Kidney (tissue), 14 donors: ENCODE measurements around the gene KHSRP. TPM values are rescaled to one million over a fixed set of nuclear protein-coding genes. Genes with fewer than 3 reads are reported as not detected.

Source experiments
- DNase-seq, 5 donors: peaks; one replicate each; pipeline ENCODE4 v3.0.0-alpha.2; 2013 to 2020
- FAIRE-seq: peaks from 2 replicates; lab custom pipeline; 2012; peaks lifted over from hg19 to GRCh38; lab: Jason Lieb, UNC
- H3K27ac ChIP-seq, 2 donors: one replicate each; pipeline ENCODE4 v1.7.0; 2013; ENCODE audit warnings: low read depth in 2 of 2, low read length in 2 of 2, inconsistent platforms in 1 of 2
- H3K27me3 ChIP-seq: one replicate; pipeline ENCODE4 v1.7.1; 2013; ENCODE audit warnings: low read length, inconsistent platforms; ENCODE audit not compliant: control insufficient read depth, insufficient read depth
- H3K36me3 ChIP-seq, 3 donors: one replicate each; pipeline versions ENCODE4 v1.7.0 to v1.7.1; 2013; ENCODE audit warnings: low read length in 3 of 3, control low read depth in 1 of 3, inconsistent platforms in 1 of 3; ENCODE audit not compliant: insufficient read depth in 3 of 3, control insufficient read depth in 2 of 3
- H3K4me1 ChIP-seq, 3 donors: one replicate each; pipeline versions ENCODE4 v1.7.0 to v1.7.1; 2013; ENCODE audit warnings: low read length in 3 of 3, inconsistent platforms in 1 of 3, low read depth in 1 of 3; ENCODE audit not compliant: control insufficient read depth in 2 of 3, insufficient read depth in 2 of 3
- H3K4me3 ChIP-seq, 3 donors: one replicate each; pipeline versions ENCODE4 v1.7.0 to v1.8.1; 2013; ENCODE audit warnings: low read length in 3 of 3, control low read depth in 1 of 3, inconsistent platforms in 1 of 3
- H3K9ac ChIP-seq, 3 donors: one replicate each; pipeline versions ENCODE4 v1.7.0 to v1.7.1; 2013; ENCODE audit warnings: low read length in 3 of 3, control low read depth in 1 of 3, inconsistent platforms in 1 of 3
- H3K9me3 ChIP-seq, 3 donors: one replicate each; pipeline versions ENCODE4 v1.7.0 to v1.7.1; 2013; ENCODE audit warnings: low read length in 3 of 3, control low read depth in 1 of 3, inconsistent platforms in 1 of 3; ENCODE audit not compliant: control insufficient read depth in 2 of 3, insufficient read depth in 1 of 3
- CTCF ChIP-seq: IDR thresholded peaks from 3 replicates; pipeline ENCODE4 v1.5.1; 2012; ENCODE audit warnings: mild to moderate bottlenecking, moderate library complexity, borderline replicate concordance; ENCODE audit not compliant: insufficient read depth; ENCODE audit errors: extremely low read depth
- intact Hi-C: fragments of 100-400 bp; cut with DNase I; formaldehyde crosslinking; loops from one replicate; pipeline ENCODE4 v1.11.1; 2022
- polyA plus RNA-seq: library from polyadenylated mRNA; stranded (reverse); fragments of 350-450 nt; fragmentation: Illumina TruSeq; extraction: RNeasy Lipid Tissue Mini Kit (QIAGEN cat#74804); gene quantifications from one replicate; pipeline ENCODE4 v1.2.3, GENCODE V29; 2014; ENCODE audit warnings: low read depth, low replicate concordance; ENCODE audit not compliant: insufficient read depth
- total RNA-seq: library from RNA; stranded (reverse); fragmentation: NEBNext Ultra II Directional; extraction: Animal tissue kit (Norgen Biotek cat#: 25700); gene quantifications from one replicate; pipeline ENCODE4 v1.2.1, GENCODE V29; 2021
- donor health status: control.
- donor health status: control.
- donor health status: control.
- donor health status: control.
- donor health status: control.
- donor health status: DM: yes; HTN: yes; CAD: no.
- donor health status: Normal renal cell carcinoma (clear cell type).

KHSRP gene
- total and polyA plus RNA-seq, 2 donors from 2014 or later, result 52.9 to 175 TPM

DNA sequence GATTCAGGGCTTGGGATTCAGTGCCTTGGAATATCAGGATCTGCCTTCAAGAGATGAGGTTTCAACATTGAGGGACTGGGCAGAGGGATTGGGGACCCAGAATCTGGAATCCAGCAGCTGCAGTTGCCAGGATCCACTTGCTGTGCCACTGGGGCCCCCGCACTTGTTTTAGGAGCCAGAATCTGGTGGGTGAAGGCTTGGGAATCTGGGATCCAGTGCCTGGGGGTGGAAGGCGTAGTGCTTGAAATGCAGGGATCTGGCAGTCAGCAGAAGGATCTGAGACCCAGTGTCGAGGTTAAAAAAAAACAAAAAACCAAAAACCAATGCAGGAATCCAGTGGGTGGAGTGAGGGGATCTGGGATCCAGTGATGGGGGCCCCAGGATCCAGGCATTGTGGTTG lies 16.3 kb upstream of the KHSRP start:
- H3K27ac ChIP-seq, result no peak overlapping the region

GRCh38 chr19:6439743-6440142 lies 15.1 kb upstream of the KHSRP start:
- H3K9me3 ChIP-seq, result no peaks in the 10 kb centered on the region
- TF ChIP-seq CTCF, result no peak
- no peak overlapping the region for H3K27ac ChIP-seq
- no peak overlapping the region for H3K9ac ChIP-seq
- no peaks in the 10 kb centered on the region for H3K4me1 ChIP-seq
- H3K27me3 ChIP-seq, result no peaks in the 10 kb centered on the region
- intact Hi-C loops, result no loop called here
- no peak overlapping the region for H3K4me3 ChIP-seq
- FAIRE-seq (no peak), DNase-seq (no peak)
- no peaks in the 10 kb centered on the region for H3K36me3 ChIP-seq

More for the DNA sequence above, 16.3 kb upstream of the KHSRP start:
- Histone ChIP-seq H3K9ac (no peak overlapping the region), H3K27me3 (no peaks in the 10 kb centered on the region), H3K9me3 (no peaks in the 10 kb centered on the region), H3K4me3 (no peak overlapping the region), H3K4me1 (no peaks in the 10 kb centered on the region), H3K36me3 (peaks cover 0 to 4% (median 0%) of the 10 kb centered on the region in 3 donors)
- DNase-seq, result no peak
- no peak for FAIRE-seq
- TF ChIP-seq CTCF, result no peak
- intact Hi-C loops, result no loop called here

DNA sequence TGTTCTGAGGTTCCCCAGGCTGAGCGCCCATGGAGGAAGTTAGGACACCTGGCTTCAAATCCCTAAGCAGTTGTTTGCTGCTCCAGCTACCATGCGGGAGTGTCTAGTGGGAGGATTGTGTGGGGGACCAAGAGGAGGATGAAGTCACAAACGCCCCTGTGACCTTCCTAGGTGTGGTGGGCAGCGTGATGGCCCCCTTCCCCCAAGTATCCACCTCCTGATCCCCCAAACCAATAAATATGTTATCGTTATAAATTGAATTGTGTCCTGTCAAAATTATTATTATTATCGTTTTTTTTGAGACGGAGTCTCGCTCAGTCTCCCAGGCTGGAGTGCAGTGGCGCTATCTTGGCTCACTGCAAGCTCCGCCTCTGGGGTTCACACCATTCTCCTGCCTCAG lies 9.1 kb upstream of the KHSRP start, which contains the start of gene SLC25A41:
Gene SLC25A41, minus strand, starts transcription at position 101 of the 400 bp plus-strand sequence. Its CDS starts 70 bp downstream, at position 31.
- Histone ChIP-seq H3K4me1 (no peaks in the 10 kb centered on the region), H3K36me3 (no peaks in the 10 kb centered on the region), H3K27ac (no peak within 1 kb of the TSS), H3K4me3 (no peak within 1 kb of the TSS), H3K9ac (no peak within 1 kb of the TSS), H3K9me3 (no peaks in the 10 kb centered on the region), H3K27me3 (no peaks in the 10 kb centered on the region)
- FAIRE-seq, result no peak
- TF ChIP-seq CTCF, result no peak
- intact Hi-C loops, result no loop called here
- no peak for DNase-seq

DNA sequence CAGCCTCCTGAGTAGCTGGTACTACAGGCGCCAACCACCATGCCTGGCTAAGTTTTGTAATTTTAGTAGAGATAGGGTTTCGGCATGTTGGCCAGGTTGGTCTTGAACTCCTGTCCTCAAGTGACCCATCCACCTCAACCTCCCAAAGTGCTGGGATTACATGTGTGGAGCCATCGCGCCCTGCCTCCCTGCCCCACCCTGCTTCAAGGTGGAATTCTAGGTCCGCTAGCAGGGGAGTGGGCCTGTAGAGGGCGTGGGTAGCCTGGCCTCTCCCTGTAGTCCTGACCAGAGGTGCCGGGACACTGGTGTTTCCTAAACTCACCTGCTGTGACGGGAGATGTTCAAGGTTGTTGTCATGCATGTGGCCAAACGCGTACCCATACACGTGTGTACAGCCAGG lies 8.6 kb upstream of the KHSRP start:
- intact Hi-C loops, result no loop called here

More for the DNA sequence above, 8.6 kb upstream of the KHSRP start:
- no peaks in the 10 kb centered on the region for H3K36me3 ChIP-seq
- DNase-seq (no peak), FAIRE-seq (no peak)
- H3K27me3 ChIP-seq, result no peaks in the 10 kb centered on the region
- no peaks in the 10 kb centered on the region for H3K9me3 ChIP-seq
- H3K9ac ChIP-seq, result no peak overlapping the region
- H3K4me3 ChIP-seq, result no peak overlapping the region
- TF ChIP-seq CTCF, result no peak
- H3K4me1 ChIP-seq, result no peaks in the 10 kb centered on the region
- no peak overlapping the region for H3K27ac ChIP-seq
